K562 (cell line): ENCODE data around the gene SYNE1. TPM values are rescaled to one million over a fixed set of nuclear protein-coding genes. Genes with fewer than 3 reads are reported as not detected.

ENCODE experiments used
- ATAC-seq: fragments of 200-7000 bp; cut with Tn5 transposase; 3 replicates; pipeline ENCODE4 v1.9.1; 2020; ENCODE audit warnings: moderate library complexity
- BruUV-seq: library from RNA; stranded (reverse); fragments of 400-500 nt; replicated peaks from 2 replicates; lab custom pipeline; 2021; lab: Mats Ljungman, UMichigan
- CTCF ChIA-PET: fragments of 300-600 bp; formaldehyde crosslinking; extraction: SDS; loops from one replicate; lab custom pipeline; 2021; ENCODE audit warnings: low intra/inter-chr PET ratio; lab: Yijun Ruan, JAX
- POLR2A ChIA-PET: fragments of 300-600, 350-650 bp; sonication (Branson Sonifier 250); formaldehyde crosslinking; extraction: SDS; loops from one replicate; lab custom pipeline; 2021; ENCODE audit warnings: antibody characterized with exemption, inconsistent platforms; lab: Yijun Ruan, JAX
- DNase-seq, 4 experiments: peaks; one replicate each; pipeline versions ENCODE4 v3.0.0 to v3.0.0-alpha.2; 2011 to 2018; ENCODE audit warnings: low spot score in 3 of 4, mixed read lengths in 3 of 4; ENCODE audit errors: extremely low read depth in 1 of 4
- FAIRE-seq: peaks from 2 replicates; lab custom pipeline; 2011; peaks lifted over from hg19 to GRCh38; lab: Jason Lieb, UNC
- H2AFZ ChIP-seq: 2 replicates; pipeline ENCODE4 v1.6.0; 2011; ENCODE audit warnings: low read depth, low read length, control low read depth, inconsistent platforms
- H3K27ac ChIP-seq: fragments of 200-600 bp; 3 replicates; pipeline ENCODE4 v1.8.0; 2011; ENCODE audit warnings: low read depth, mild to moderate bottlenecking, control low read depth, inconsistent platforms, low read length, moderate library complexity, mixed read lengths; ENCODE audit errors: extremely low read depth
- H3K27me3 ChIP-seq, 2 experiments: fragments of 300-600 bp in 1 of 2; 2 replicates in 1 of 2; 3 replicates in 1 of 2; pipeline versions ENCODE4 v1.6.0 to v1.8.0; 2011; ENCODE audit warnings: inconsistent platforms in 2 of 2, low read length in 2 of 2, mild to moderate bottlenecking in 1 of 2, mixed read lengths in 1 of 2, moderate library complexity in 1 of 2; ENCODE audit not compliant: control insufficient read depth in 2 of 2, insufficient read depth in 2 of 2
- H3K36me3 ChIP-seq: fragments of 300-600 bp; 3 replicates; pipeline ENCODE4 v1.8.0; 2011; ENCODE audit warnings: mild to moderate bottlenecking, low read length, inconsistent platforms; ENCODE audit not compliant: control insufficient read depth, insufficient read depth
- H3K4me1 ChIP-seq, 2 experiments: fragments of 200-600 bp in 1 of 2; replicated peaks in 1 of 2; 2 replicates in 1 of 2; 3 replicates in 1 of 2; pipeline versions ENCODE4 v1.5.1 to v1.8.0; 2011; ENCODE audit warnings: inconsistent platforms in 2 of 2, low read length in 2 of 2, mild to moderate bottlenecking in 1 of 2, mixed read lengths in 1 of 2, moderate library complexity in 1 of 2; ENCODE audit not compliant: control insufficient read depth in 2 of 2, insufficient read depth in 2 of 2
- H3K4me2 ChIP-seq: 2 replicates; pipeline ENCODE4 v1.6.1; 2011; ENCODE audit warnings: low read length, control low read depth, inconsistent platforms, mixed read lengths; ENCODE audit not compliant: insufficient read depth
- H3K4me3 ChIP-seq: fragments of 200-600 bp; sonication (generic), shearing (Covaris generic); 2 replicates; pipeline ENCODE4 v1.5.1; 2016; ENCODE audit warnings: control low read depth, inconsistent platforms
- H3K79me2 ChIP-seq: fragments of 200-600 bp; 3 replicates; pipeline ENCODE4 v1.8.0; 2011; ENCODE audit warnings: low read length, inconsistent platforms; ENCODE audit not compliant: control insufficient read depth, insufficient read depth
- H3K9ac ChIP-seq, 2 experiments: 2 replicates each; pipeline versions ENCODE4 v1.6.0 to v1.6.1; 2011; ENCODE audit warnings: low read depth in 2 of 2, low read length in 2 of 2, control low read depth in 1 of 2, inconsistent platforms in 1 of 2, mild to moderate bottlenecking in 1 of 2, mixed read lengths in 1 of 2; ENCODE audit not compliant: insufficient read depth in 1 of 2
- H3K9me1 ChIP-seq: one replicate; pipeline ENCODE4 v1.6.0; 2011; ENCODE audit warnings: inconsistent platforms, mild to moderate bottlenecking, low read length, moderate library complexity; ENCODE audit not compliant: control insufficient read depth, insufficient read depth
- H3K9me3 ChIP-seq: replicated peaks from 2 replicates; pipeline ENCODE4 v1.5.1; 2011; ENCODE audit warnings: low read depth, low read length, inconsistent platforms; ENCODE audit not compliant: control insufficient read depth, insufficient read depth
- H4K20me1 ChIP-seq: replicated peaks from 2 replicates; pipeline ENCODE4 v1.6.1; 2011; ENCODE audit warnings: low read length, inconsistent platforms, mixed read lengths; ENCODE audit not compliant: control insufficient read depth, insufficient read depth
- EP400 ChIP-seq: fragments of 450-650 bp; IDR thresholded peaks from 2 replicates; pipeline ENCODE4 v1.6.1; 2017; ENCODE audit warnings: antibody characterized with exemption, mild to moderate bottlenecking, moderate library complexity
- NR4A1 ChIP-seq, 2 experiments: fragments of 250-450 bp in 1 of 2; fragments of 450-650 bp in 1 of 2; sonication (Bioruptor Pico) in 1 of 2; IDR thresholded peaks; 2 replicates each; pipeline versions ENCODE4 v1.4.0 to v1.6.1; 2016 to 2020; ENCODE audit warnings: mild to moderate bottlenecking in 2 of 2, missing compliant biosample characterization in 1 of 2, missing genetic modification characterization in 1 of 2, moderate library complexity in 1 of 2
- PTTG1 ChIP-seq: fragments of 450-650 bp; IDR thresholded peaks from 2 replicates; pipeline ENCODE4 v1.6.1; 2016; ENCODE audit warnings: low read depth, mild to moderate bottlenecking, missing genetic modification characterization, missing compliant biosample characterization
- SNIP1 ChIP-seq: fragments of 450-650 bp; IDR thresholded peaks from 2 replicates; pipeline ENCODE4 v1.7.1; 2017; ENCODE audit warnings: low read depth, mild to moderate bottlenecking
- ZNF121 ChIP-seq: sonication (generic); formaldehyde crosslinking; conservative IDR thresholded peaks from 2 replicates; pipeline ENCODE4 v1.8.0; 2022; ENCODE audit warnings: missing genetic modification reagents
- in situ Hi-C: fragments of 300-500 bp; cut with MboI; formaldehyde crosslinking; loops from 4 replicates; pipeline ENCODE4 v1.15.0; 2018; ENCODE audit warnings: inconsistent platforms, mixed read lengths
- intact Hi-C: fragments of 100-400 bp; cut with micrococcal nuclease; formaldehyde crosslinking; loops from 2 replicates; pipeline ENCODE4 v1.14.2; 2022
- polyA plus RNA-seq, 8 experiments: library from polyadenylated mRNA; depleted of rRNA in 4 of 8; stranded (reverse) in 5 of 8; unstranded in 3 of 8; fragments of >200 nt; fragmentation: Nextera tagmentation in 2 of 8; fragmentation: Illumina TruSeq in 1 of 8; extraction: Ambion mirVana in 2 of 8; extraction: Trizol in 1 of 8; gene quantifications; 2 replicates each; pipeline versions ENCODE4 v1.2.1 to v1.2.3, GENCODE V29; 2011 to 2014; ENCODE audit warnings: inconsistent platforms in 1 of 8, missing spikeins in 1 of 8
- total RNA-seq, 7 experiments: library from RNA; depleted of rRNA in 6 of 7; stranded (reverse); fragments of >200 nt in 6 of 7; fragmentation: Illumina TruSeq in 2 of 7; extraction: Trizol in 2 of 7; gene quantifications; 2 replicates each; pipeline versions ENCODE4 v1.2.1 to v1.2.3, GENCODE V29; 2011 to 2021; ENCODE audit warnings: low replicate concordance in 1 of 7
- TF ChIP-seq, protein P1 (sequence below): IDR thresholded peaks from 2 replicates; pipeline ENCODE4 v1.6.1; 2016; ENCODE audit warnings: missing genetic modification characterization, missing compliant biosample characterization
- TF ChIP-seq, protein P2 (sequence below): fragments of 250-450 bp; sonication (Bioruptor Pico); IDR thresholded peaks from 2 replicates; pipeline ENCODE4 v1.5.0; 2021

The SYNE1 gene
- total and polyA plus RNA-seq, 9 of the 15 experiments (the other 6 are each of a cell fraction or from before 2014, with no cell fraction given) = under 0.01 to 0.42 (median 0.08) TPM; not detected in 1

DNA sequence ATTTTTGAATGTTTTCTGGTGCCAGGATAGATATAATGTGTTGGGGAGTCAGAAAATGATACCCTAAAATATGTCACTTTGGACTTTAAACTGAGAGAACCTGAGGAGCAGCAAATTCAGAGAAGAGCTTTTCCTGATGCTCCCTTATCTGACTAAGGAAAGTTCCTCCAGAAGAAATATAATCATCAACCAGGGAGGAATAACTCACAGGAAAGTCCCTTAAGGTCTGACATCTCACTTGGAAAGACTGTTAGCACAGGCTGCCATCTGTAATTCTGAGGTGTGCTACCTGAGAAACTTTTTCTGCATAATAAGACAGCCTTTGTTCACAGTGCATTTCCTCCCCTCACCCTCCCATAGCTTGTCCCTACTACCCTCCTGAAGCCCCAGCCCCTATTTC lies 218.6 kb downstream of the SYNE1 start:
- BruUV-seq = no TSS peak
- ChIA-PET CTCF (no interaction called here), POLR2A (no interaction called here)
- Histone ChIP-seq H3K4me3 (no peak overlapping the region), H2AFZ (no peak overlapping the region), H3K27ac (no peak overlapping the region), H3K9me3 (peaks cover 4% of the 10 kb centered on the region; the same call in 1 of the 2 replicates), H4K20me1 (no peaks in the 10 kb centered on the region), H3K9ac (no peak overlapping the region), H3K9me1 (no peaks in the 10 kb centered on the region), H3K4me1 (no peaks in the 10 kb centered on the region), H3K36me3 (no peaks in the 10 kb centered on the region), H3K4me2 (no peak overlapping the region), H3K79me2 (no peaks in the 10 kb centered on the region), H3K27me3 (no peaks in the 10 kb centered on the region)
- in situ Hi-C loops (no loop called here), intact Hi-C loops (no loop called here)
- TF ChIP-seq, protein P1, sequence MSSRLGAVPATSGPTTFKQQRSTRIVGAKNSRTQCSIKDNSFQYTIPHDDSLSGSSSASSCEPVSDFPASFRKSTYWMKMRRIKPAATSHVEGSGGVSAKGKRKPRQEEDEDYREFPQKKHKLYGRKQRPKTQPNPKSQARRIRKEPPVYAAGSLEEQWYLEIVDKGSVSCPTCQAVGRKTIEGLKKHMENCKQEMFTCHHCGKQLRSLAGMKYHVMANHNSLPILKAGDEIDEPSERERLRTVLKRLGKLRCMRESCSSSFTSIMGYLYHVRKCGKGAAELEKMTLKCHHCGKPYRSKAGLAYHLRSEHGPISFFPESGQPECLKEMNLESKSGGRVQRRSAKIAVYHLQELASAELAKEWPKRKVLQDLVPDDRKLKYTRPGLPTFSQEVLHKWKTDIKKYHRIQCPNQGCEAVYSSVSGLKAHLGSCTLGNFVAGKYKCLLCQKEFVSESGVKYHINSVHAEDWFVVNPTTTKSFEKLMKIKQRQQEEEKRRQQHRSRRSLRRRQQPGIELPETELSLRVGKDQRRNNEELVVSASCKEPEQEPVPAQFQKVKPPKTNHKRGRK (tag) = no peak
- TF ChIP-seq EP400 (no peak), ZNF121 (CRISPR knock-in tag) (no peak), NR4A1 (CRISPR knock-in tag; IDR thresholded peaks at IDR 0.05) (no peak), NR4A1 (tag; IDR thresholded peaks at IDR 0.05) (no peak), PTTG1 (no peak), SNIP1 (no peak)
- TF ChIP-seq, protein P2, sequence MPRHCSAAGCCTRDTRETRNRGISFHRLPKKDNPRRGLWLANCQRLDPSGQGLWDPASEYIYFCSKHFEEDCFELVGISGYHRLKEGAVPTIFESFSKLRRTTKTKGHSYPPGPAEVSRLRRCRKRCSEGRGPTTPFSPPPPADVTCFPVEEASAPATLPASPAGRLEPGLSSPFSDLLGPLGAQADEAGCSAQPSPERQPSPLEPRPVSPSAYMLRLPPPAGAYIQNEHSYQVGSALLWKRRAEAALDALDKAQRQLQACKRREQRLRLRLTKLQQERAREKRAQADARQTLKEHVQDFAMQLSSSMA (CRISPR knock-in tag) = no peak
- ATAC-seq (no peak), FAIRE-seq (no peak), DNase-seq (no peak)
